Measurements from ENCODE around the gene HMG20B. TPM values are rescaled to one million over a fixed set of nuclear protein-coding genes. Genes with fewer than 3 reads are reported as not detected.
A peak's percentile ranks its signal among the peaks of the same experiment; 100 is the strongest.

Gene HMG20B
- total RNA-seq, 6 experiments from 2014 or later = 73.5 to 90.1 (median 78.3) TPM

DNA sequence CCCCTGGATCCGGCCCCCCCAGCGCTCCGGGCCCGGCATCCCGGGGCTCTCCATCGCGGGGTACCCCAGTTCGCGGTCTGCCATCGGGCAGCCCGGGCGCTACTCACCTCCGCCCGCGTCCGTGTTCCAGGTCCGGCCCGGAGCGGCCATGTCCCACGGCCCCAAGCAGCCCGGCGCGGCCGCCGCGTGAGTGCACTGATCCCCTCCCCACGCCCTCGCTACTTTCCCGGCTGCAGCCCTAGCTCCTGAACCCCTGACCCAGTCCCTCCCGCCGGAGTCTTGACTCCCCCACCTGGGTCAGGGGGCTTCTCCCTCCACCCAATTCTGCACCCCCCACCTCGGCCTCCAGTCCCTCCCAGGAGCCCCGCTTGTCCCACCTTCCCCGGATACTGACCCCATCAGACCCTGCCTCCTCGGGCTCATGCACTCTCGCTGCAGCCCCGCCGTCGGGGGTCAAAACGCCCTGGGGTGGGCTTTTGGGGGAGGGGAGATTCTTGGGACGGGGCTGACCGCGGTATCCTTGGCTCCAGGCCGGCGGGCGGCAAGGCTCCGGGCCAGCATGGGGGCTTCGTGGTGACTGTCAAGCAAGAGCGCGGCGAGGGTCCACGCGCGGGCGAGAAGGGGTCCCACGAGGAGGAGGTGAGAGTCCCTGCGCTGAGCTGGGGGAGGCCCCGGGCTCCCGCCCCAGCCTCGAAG, 566 bp downstream of the HMG20B start:
- peaks cover 13% of the 10 kb centered on the region for H3K36me3 Mint-ChIP-seq (ENCODE audit: low read depth)
- peak overlapping the region; percentile 63 for H3K27ac Mint-ChIP-seq
- H3K4me1 Mint-ChIP-seq (ENCODE audit: low read depth) = peaks cover 23% of the 10 kb centered on the region
- H3K4me3 Mint-ChIP-seq = peak overlapping the region; percentile 81
- no peak for DNase-seq
- H3K27me3 Mint-ChIP-seq (ENCODE audit: insufficient read depth) = no peaks in the 10 kb centered on the region; the same call in none of the 2 replicates
- no peaks in the 10 kb centered on the region for H3K9me3 Mint-ChIP-seq
- TF ChIP-seq, protein P1, sequence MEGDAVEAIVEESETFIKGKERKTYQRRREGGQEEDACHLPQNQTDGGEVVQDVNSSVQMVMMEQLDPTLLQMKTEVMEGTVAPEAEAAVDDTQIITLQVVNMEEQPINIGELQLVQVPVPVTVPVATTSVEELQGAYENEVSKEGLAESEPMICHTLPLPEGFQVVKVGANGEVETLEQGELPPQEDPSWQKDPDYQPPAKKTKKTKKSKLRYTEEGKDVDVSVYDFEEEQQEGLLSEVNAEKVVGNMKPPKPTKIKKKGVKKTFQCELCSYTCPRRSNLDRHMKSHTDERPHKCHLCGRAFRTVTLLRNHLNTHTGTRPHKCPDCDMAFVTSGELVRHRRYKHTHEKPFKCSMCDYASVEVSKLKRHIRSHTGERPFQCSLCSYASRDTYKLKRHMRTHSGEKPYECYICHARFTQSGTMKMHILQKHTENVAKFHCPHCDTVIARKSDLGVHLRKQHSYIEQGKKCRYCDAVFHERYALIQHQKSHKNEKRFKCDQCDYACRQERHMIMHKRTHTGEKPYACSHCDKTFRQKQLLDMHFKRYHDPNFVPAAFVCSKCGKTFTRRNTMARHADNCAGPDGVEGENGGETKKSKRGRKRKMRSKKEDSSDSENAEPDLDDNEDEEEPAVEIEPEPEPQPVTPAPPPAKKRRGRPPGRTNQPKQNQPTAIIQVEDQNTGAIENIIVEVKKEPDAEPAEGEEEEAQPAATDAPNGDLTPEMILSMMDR (IDR thresholded peaks at IDR 0.05) = no peak

DNA sequence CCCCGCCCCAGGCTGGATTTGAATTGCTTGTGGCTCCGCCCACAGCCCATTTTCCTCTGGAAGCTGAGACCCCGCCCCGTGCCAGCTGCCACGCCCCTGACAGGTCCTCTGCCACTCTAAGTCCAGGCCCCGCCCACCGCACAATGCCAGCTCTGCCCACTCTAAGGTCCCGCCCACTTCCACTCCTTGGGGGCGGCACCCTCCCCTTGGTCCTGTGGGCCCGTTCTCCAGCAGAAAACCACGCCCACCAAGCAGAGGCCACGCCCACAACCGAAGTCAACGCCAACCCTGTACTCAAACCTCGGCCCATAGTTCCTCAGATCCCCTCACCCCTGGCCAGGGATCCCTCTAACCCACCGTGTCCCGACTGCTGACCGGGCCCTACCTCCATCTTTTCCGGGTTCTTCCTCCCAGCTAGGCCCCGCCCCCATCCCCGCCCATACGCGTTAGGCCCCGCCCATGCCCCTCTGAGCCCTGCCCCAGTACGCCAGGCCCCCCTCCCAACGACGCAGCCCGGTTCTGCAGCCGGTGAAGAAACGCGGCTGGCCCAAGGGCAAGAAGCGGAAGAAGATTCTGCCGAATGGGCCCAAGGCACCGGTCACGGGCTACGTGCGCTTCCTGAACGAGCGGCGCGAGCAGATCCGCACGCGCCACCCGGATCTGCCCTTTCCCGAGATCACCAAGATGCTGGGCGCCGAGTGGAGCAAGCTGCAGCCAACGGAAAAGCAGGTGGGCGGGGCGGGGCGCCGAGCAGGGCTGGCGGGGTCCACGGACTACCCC, 1.3 kb downstream of the HMG20B start:
- H3K9me3 Mint-ChIP-seq = no peaks in the 10 kb centered on the region
- DNase-seq = peak; percentile 93
- H3K27me3 Mint-ChIP-seq (ENCODE audit: insufficient read depth) = no peaks in the 10 kb centered on the region; the same call in none of the 2 replicates
- H3K4me3 Mint-ChIP-seq = peak overlapping the region; percentile 81
- TF ChIP-seq, protein P1 (IDR thresholded peaks at IDR 0.05) = no peak
- H3K4me1 Mint-ChIP-seq (ENCODE audit: low read depth) = peaks cover 26% of the 10 kb centered on the region
- peaks cover 13% of the 10 kb centered on the region for H3K36me3 Mint-ChIP-seq (ENCODE audit: low read depth)
- peak overlapping the region; percentile 63 for H3K27ac Mint-ChIP-seq

DNA sequence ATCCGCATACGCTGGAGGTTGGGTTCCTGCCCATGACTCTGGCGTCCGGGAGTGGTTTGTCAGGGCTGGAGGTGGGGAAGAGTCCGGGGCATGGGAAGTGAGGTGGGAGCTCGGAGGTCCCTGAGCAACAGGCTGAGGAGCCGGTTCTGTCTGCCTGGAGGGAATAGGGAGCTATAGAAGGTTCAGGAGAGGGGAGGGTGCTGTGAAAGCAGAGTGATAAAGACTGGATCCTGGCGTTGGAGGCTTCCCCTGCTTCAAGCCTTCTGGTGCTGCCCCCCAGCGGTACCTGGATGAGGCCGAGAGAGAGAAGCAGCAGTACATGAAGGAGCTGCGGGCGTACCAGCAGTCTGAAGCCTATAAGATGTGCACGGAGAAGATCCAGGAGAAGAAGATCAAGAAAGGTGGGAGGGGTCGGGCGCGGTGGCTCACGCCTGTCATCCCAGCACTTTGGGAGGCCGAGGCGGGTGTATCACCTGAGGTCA, 2.6 kb downstream of the HMG20B start:
- Mint-ChIP-seq H3K4me1 (ENCODE audit: low read depth) (peaks cover 39% of the 10 kb centered on the region), H3K27ac (no peak overlapping the region), H3K27me3 (ENCODE audit: insufficient read depth) (peaks cover 2% of the 10 kb centered on the region), H3K36me3 (ENCODE audit: low read depth) (peaks cover 13% of the 10 kb centered on the region), H3K9me3 (no peaks in the 10 kb centered on the region), H3K4me3 (no peak overlapping the region; the same call in 1 of the 2 replicates)
- no peak for DNase-seq
- TF ChIP-seq, protein P1 (IDR thresholded peaks at IDR 0.05) = peak; percentile 54; the same call in 1 of the 2 replicates

DNA sequence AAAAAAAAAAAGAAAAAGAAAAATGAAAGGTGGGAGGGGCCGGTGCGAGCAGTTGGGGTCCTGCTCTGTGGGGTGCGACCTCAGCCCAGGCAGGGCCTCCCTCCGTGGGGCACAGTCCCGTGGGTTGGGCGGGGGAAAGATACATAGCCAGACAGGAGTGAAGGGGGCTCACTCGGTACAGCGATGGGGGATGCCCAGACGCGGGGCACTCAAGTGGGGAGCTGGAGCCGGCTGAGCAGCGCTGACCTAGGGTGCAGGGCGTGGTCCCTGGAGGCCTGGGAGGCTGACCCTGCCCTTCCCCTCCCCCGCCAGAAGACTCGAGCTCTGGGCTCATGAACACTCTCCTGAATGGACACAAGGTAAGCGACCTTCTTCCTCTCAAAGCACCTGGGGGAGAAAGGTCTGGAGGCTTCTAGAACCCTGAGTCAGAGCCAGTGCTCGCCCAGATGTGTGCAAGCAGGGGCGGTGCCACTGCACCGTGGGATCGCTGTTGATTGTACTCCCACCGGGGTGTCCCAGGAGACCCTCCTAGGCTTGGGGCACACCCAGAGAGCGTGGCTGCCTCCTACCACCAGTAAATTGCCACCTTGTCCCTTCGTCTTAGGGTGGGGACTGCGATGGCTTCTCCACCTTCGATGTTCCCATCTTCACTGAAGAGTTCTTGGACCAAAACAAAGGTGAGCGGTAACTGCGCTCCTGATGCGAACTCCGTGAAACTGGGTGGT, 3.4 kb downstream of the HMG20B start:
- TF ChIP-seq, protein P1 (IDR thresholded peaks at IDR 0.05) = no peak
- Mint-ChIP-seq H3K27ac (no peak overlapping the region), H3K27me3 (ENCODE audit: insufficient read depth) (peaks cover 2% of the 10 kb centered on the region), H3K36me3 (ENCODE audit: low read depth) (peaks cover 13% of the 10 kb centered on the region), H3K4me3 (peak overlapping the region; percentile 15; the same call in 1 of the 2 replicates), H3K9me3 (no peaks in the 10 kb centered on the region), H3K4me1 (ENCODE audit: low read depth) (peaks cover 46% of the 10 kb centered on the region)
- DNase-seq = no peak

DNA sequence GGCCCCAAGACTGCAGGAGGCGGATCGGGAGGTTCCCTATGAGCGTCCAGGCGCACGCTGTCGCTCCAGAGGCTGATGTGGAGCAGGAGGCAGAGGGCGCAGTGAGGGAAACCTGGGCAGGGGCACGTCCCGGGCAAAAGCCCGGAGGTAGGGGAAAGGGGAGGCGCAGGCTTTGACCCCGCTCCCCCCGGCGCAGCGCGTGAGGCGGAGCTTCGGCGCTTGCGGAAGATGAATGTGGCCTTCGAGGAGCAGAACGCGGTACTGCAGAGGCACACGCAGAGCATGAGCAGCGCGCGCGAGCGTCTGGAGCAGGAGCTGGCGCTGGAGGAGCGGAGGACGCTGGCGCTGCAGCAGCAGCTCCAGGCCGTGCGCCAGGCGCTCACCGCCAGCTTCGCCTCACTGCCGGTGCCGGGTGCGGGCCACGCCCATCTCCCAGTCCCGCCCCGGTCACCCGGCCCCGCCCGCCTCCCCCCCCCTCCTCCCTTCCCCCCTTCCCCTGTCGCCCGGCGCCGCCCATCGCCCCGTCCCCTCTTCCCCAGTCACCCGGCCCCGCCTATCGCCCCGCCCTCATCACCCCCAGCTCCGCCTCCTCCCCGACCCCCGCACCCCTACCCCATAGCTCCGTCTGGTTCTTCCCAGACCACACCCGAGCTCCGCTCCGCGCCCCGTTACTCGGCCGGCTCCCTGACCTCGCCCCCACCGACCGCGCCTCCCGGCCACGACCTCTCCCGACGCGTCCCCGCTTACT, 4.1 kb downstream of the HMG20B start:
- peaks cover 2% of the 10 kb centered on the region for H3K27me3 Mint-ChIP-seq (ENCODE audit: insufficient read depth)
- DNase-seq = no peak
- TF ChIP-seq, protein P1 (IDR thresholded peaks at IDR 0.05) = no peak
- peaks cover 13% of the 10 kb centered on the region for H3K36me3 Mint-ChIP-seq (ENCODE audit: low read depth)
- H3K27ac Mint-ChIP-seq = no peak overlapping the region
- H3K4me3 Mint-ChIP-seq = peak overlapping the region; percentile 15; the same call in 1 of the 2 replicates
- H3K9me3 Mint-ChIP-seq = no peaks in the 10 kb centered on the region
- peaks cover 40% of the 10 kb centered on the region for H3K4me1 Mint-ChIP-seq (ENCODE audit: low read depth)
